ENCODE measurements around the gene COMMD3. TPM values are rescaled to one million over a fixed set of nuclear protein-coding genes. Genes with fewer than 3 reads are reported as not detected.
"Not testable (repeated sequence)": the region's sequence is repeated elsewhere in the genome, so short reads cannot be mapped to it uniquely, and the experiment has no call there.

The COMMD3 gene
- total RNA-seq, 4 donors from 2014 or later, result 17.8 to 31.9 (median 26.7) TPM

GRCh38 chr10:22294694-22295093 lies 21.5 kb upstream of the COMMD3 start:
- ATAC-seq (ENCODE audit: low FRiP score), result no peak
- no peak for TF ChIP-seq CTCF (IDR thresholded peaks at IDR 0.05)
- no peak for DNase-seq (ENCODE audit: low spot score)

GRCh38 chr10:22301193-22301592 lies 15.0 kb upstream of the COMMD3 start:
- no peak for TF ChIP-seq CTCF (IDR thresholded peaks at IDR 0.05)
- no peak for DNase-seq (ENCODE audit: low spot score)
- no peak for ATAC-seq (ENCODE audit: low FRiP score)

- no peak for DNase-seq (ENCODE audit: low spot score)
- no peak for TF ChIP-seq CTCF (IDR thresholded peaks at IDR 0.05)
Measured at GRCh38 chr10:22303461-22303860, 12.7 kb upstream of the COMMD3 start.

GRCh38 chr10:22305721-22306120 lies 10.5 kb upstream of the COMMD3 start:
- TF ChIP-seq CTCF (IDR thresholded peaks at IDR 0.05), result no peak
- DNase-seq (ENCODE audit: low spot score) (no peak), ATAC-seq (ENCODE audit: low FRiP score) (no peak)

More at GRCh38 chr10:22303461-22303860, 12.7 kb upstream of the COMMD3 start:
- no peak for ATAC-seq (ENCODE audit: low FRiP score)

GRCh38 chr10:22308390-22308789 lies 7.8 kb upstream of the COMMD3 start:
- TF ChIP-seq CTCF (IDR thresholded peaks at IDR 0.05), result no peak
- ATAC-seq (ENCODE audit: low FRiP score) (no peak), DNase-seq (ENCODE audit: low spot score) (no peak)

GRCh38 chr10:22309180-22310000 lies 6.8 kb upstream of the COMMD3 start:
- DNase-seq (ENCODE audit: low spot score) (no peak), ATAC-seq (ENCODE audit: low FRiP score) (no peak)
- no peak for TF ChIP-seq CTCF (IDR thresholded peaks at IDR 0.05)

GRCh38 chr10:22310012-22310411 lies 6.2 kb upstream of the COMMD3 start:
- not testable (repeated sequence) for DNase-seq (ENCODE audit: low spot score); ATAC-seq (ENCODE audit: low FRiP score)
